Omental fat pad (tissue), 4 donors: ENCODE data around the gene SLC10A3. TPM values are rescaled to one million over a fixed set of nuclear protein-coding genes. Genes with fewer than 3 reads are reported as not detected.

Experiments
- ATAC-seq: fragments of 150-250 bp; one replicate; pipeline ENCODE4 v1.9.1; 2016; ENCODE audit warnings: mild to moderate bottlenecking, moderate library complexity; ENCODE audit not compliant: low FRiP score
- DNase-seq: peaks from one replicate; pipeline ENCODE4 v3.0.0-alpha.2; 2019; ENCODE audit warnings: low spot score
- CTCF ChIP-seq, 3 donors: fragments of 450-650 bp; IDR thresholded peaks; one replicate each; pipeline ENCODE4 v1.5.1; 2016 to 2017; ENCODE audit warnings: antibody characterized with exemption in 3 of 3, mild to moderate bottlenecking in 3 of 3, moderate library complexity in 2 of 3
- small RNA-seq: library from RNA; depleted of rRNA; stranded (forward); fragments of <200 nt; gene quantifications from one replicate; pipeline ENCODE3, GENCODE V24; 2016
- total RNA-seq, 4 donors: library from RNA; depleted of rRNA; stranded (reverse); fragments of >200 nt; gene quantifications; one replicate each; pipeline ENCODE4 v1.1.0, GENCODE V29; 2016

SLC10A3 gene
- total RNA-seq, 4 donors from 2014 or later: 22.9 to 29.7 (median 26.9) TPM

GRCh38 chrX:154441564-154441963 lies 48.9 kb downstream of the SLC10A3 start:
- no peak for TF ChIP-seq CTCF (IDR thresholded peaks at IDR 0.05)
- no peak for ATAC-seq
- DNase-seq: no peak

GRCh38 chrX:154440623-154441357 lies 49.6 kb downstream of the SLC10A3 start:
- DNase-seq (no peak), ATAC-seq (no peak)
- no peak for TF ChIP-seq CTCF (IDR thresholded peaks at IDR 0.05)

- TF ChIP-seq CTCF (IDR thresholded peaks at IDR 0.05): no peak
- ATAC-seq: no peak
- DNase-seq: no peak
Observed at GRCh38 chrX:154439841-154440240, 50.6 kb downstream of the SLC10A3 start.

GRCh38 chrX:154437971-154438893 lies 52.2 kb downstream of the SLC10A3 start:
- no peak for DNase-seq
- TF ChIP-seq CTCF (IDR thresholded peaks at IDR 0.05): no peak
- no peak for ATAC-seq

Small RNAs within 50 kb of the gene (small RNA-seq; reads per million reads assigned to genes)
- 0.90 reads per million for gene MIR6858
- not detected for gene RN7SL697P

Other genes with a start within 250 kb of the SLC10A3 start
- gene OPN1MW3, start 233.0 kb downstream of the SLC10A3 start, total RNA-seq: not detected
- gene TEX28, start 195.5 kb downstream of the SLC10A3 start, total RNA-seq: not detected
- under 1 TPM in 2 of 4 donors, not detected in 2; 0.38 to 0.48 TPM for gene TKTL1, start 194.8 kb downstream of the SLC10A3 start, total RNA-seq
- gene FLNA, start 116.0 kb downstream of the SLC10A3 start, total RNA-seq: 1,000 to 10,000 TPM in 1 of 4 donors, 100 to 1,000 TPM in 3; 496 to 1,133 (median 729) TPM
- gene EMD, start 111.3 kb downstream of the SLC10A3 start, total RNA-seq: 10 to 100 TPM; 25.7 to 61.8 (median 53.2) TPM
- gene RPL10, start 92.3 kb downstream of the SLC10A3 start, total RNA-seq: 1,000 to 10,000 TPM; 6,220 to 8,957 (median 7,673) TPM
- gene DNASE1L1, start 81.4 kb downstream of the SLC10A3 start, total RNA-seq: 10 to 100 TPM; 33.4 to 47.3 (median 38.8) TPM
- 10 to 100 TPM; 20.8 to 76.3 (median 33.1) TPM for gene TAFAZZIN, start 79.1 kb downstream of the SLC10A3 start, total RNA-seq
- 10 to 100 TPM; 23.8 to 51.8 (median 37.2) TPM for gene ATP6AP1, start 62.0 kb downstream of the SLC10A3 start, total RNA-seq
- gene GDI1, start 53.5 kb downstream of the SLC10A3 start, total RNA-seq: 100 to 1,000 TPM in 2 of 4 donors, 10 to 100 TPM in 2; 75.3 to 119 (median 96.9) TPM
- gene FAM50A, start 46.5 kb downstream of the SLC10A3 start, total RNA-seq: 10 to 100 TPM; 49.2 to 83.2 (median 74.9) TPM
- gene PLXNA3, start 32.3 kb downstream of the SLC10A3 start, total RNA-seq: 10 to 100 TPM in 2 of 4 donors, 1 to 10 TPM in 2; 9.7 to 16.9 (median 11.3) TPM
- gene LAGE3, start 11.3 kb downstream of the SLC10A3 start, total RNA-seq: 10 to 100 TPM; 12.0 to 26.6 (median 19.7) TPM
- gene UBL4A, start 4.0 kb downstream of the SLC10A3 start, total RNA-seq: 10 to 100 TPM; 21.3 to 43.0 (median 34.0) TPM
- 10 to 100 TPM; 27.7 to 58.3 (median 34.7) TPM for gene FAM3A, start 25.6 kb upstream of the SLC10A3 start, total RNA-seq
- gene G6PD, start 56.2 kb upstream of the SLC10A3 start, total RNA-seq: 10 to 100 TPM; 42.1 to 76.7 (median 58.5) TPM
- gene IKBKG, start 57.0 kb upstream of the SLC10A3 start, total RNA-seq: 10 to 100 TPM in 3 of 4 donors, 1 to 10 TPM in 1; 7.5 to 15.4 (median 12.3) TPM
- gene CTAG1A, start 94.5 kb upstream of the SLC10A3 start, total RNA-seq: not detected
- not detected for gene CTAG1B, start 128.7 kb upstream of the SLC10A3 start, total RNA-seq
- not detected for gene CTAG2, start 162.9 kb upstream of the SLC10A3 start, total RNA-seq